ENCODE measurements around the gene DRC7. TPM values are rescaled to one million over a fixed set of nuclear protein-coding genes. Genes with fewer than 3 reads are reported as not detected.
A peak's percentile ranks its signal among the peaks of the same experiment; 100 is the strongest.

The DRC7 gene
- total RNA-seq, 1 donor from 2014 or later: not detected

DNA sequence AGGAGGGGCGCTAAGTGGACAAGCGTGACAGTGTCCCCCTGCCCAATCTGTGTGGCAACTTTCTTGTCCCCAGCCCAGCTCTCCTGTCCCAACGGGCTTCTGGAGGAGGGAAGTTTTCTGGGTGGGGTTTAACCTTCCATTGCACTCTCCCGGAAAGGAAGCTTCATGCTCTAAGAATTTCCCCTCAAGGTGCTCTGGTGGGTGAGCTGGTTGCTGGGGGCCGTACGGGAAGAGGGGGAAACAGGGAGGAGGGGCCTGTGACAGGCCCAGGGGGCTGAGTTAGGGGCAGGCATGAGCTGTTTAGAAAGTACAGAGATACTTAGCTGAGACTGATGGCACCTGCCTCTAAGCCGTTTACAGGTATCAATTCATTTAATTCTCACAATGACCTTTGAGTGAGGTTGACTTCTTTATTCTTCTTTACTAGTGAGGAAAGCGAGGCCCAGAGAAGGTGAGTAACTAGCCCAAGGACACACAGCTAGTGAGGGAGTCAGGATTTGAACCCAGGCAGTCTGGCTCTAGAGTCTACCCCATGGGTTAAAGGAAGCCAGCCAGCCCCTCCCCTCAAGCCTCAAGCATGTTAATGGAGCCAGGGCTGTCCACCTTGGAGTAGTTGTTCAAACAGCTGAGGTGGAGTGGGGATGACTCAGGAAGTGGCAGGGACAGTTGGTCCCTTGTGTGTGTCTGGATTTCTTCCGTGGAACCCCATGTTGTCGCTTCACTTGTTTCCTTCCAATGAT is 47.3 kb upstream of the DRC7 start:
- H3K9me3 Mint-ChIP-seq (ENCODE audit: low read depth): no peaks in the 10 kb centered on the region
- H3K4me1 Mint-ChIP-seq (ENCODE audit: low read depth): peaks cover 30% of the 10 kb centered on the region
- peak overlapping the region; percentile 12 for H3K27ac Mint-ChIP-seq (ENCODE audit: unreplicated experiment)
- no peak for DNase-seq (ENCODE audit: low spot score)
- TF ChIP-seq, protein P1, sequence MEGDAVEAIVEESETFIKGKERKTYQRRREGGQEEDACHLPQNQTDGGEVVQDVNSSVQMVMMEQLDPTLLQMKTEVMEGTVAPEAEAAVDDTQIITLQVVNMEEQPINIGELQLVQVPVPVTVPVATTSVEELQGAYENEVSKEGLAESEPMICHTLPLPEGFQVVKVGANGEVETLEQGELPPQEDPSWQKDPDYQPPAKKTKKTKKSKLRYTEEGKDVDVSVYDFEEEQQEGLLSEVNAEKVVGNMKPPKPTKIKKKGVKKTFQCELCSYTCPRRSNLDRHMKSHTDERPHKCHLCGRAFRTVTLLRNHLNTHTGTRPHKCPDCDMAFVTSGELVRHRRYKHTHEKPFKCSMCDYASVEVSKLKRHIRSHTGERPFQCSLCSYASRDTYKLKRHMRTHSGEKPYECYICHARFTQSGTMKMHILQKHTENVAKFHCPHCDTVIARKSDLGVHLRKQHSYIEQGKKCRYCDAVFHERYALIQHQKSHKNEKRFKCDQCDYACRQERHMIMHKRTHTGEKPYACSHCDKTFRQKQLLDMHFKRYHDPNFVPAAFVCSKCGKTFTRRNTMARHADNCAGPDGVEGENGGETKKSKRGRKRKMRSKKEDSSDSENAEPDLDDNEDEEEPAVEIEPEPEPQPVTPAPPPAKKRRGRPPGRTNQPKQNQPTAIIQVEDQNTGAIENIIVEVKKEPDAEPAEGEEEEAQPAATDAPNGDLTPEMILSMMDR (IDR thresholded peaks at IDR 0.05): no peak
- H3K27me3 Mint-ChIP-seq (ENCODE audit: low read depth): no peaks in the 10 kb centered on the region
- peaks cover 8% of the 10 kb centered on the region for H3K36me3 Mint-ChIP-seq (ENCODE audit: low read depth)
- no peak overlapping the region for H3K4me3 Mint-ChIP-seq (ENCODE audit: unreplicated experiment)

DNA sequence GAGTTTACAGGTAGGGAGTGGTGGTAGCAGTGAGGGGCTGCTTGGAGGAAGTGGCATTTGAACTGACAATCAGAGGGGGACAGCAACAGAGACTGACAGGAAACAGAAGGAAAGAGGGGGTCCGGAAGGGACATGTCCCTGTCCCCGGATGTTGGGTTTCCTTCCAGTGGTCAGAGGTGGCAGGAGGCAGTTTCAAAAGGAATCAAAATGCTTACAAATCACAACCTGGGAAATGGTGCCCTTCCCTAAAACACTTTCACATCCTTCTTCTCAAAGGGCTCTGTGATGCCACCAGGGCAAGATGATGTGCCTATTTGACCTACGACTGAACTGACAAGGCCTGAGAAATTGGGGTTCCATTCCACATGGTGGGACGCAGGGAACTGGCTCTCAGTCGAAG is 46.5 kb upstream of the DRC7 start:
- TF ChIP-seq, protein P1 (IDR thresholded peaks at IDR 0.05): no peak
- Mint-ChIP-seq H3K27me3 (ENCODE audit: low read depth) (no peaks in the 10 kb centered on the region), H3K4me3 (ENCODE audit: unreplicated experiment) (no peak overlapping the region), H3K36me3 (ENCODE audit: low read depth) (peaks cover 8% of the 10 kb centered on the region), H3K9me3 (ENCODE audit: low read depth) (no peaks in the 10 kb centered on the region), H3K4me1 (ENCODE audit: low read depth) (peaks cover 25% of the 10 kb centered on the region), H3K27ac (ENCODE audit: unreplicated experiment) (no peak overlapping the region)
- DNase-seq (ENCODE audit: low spot score): no peak

DNA sequence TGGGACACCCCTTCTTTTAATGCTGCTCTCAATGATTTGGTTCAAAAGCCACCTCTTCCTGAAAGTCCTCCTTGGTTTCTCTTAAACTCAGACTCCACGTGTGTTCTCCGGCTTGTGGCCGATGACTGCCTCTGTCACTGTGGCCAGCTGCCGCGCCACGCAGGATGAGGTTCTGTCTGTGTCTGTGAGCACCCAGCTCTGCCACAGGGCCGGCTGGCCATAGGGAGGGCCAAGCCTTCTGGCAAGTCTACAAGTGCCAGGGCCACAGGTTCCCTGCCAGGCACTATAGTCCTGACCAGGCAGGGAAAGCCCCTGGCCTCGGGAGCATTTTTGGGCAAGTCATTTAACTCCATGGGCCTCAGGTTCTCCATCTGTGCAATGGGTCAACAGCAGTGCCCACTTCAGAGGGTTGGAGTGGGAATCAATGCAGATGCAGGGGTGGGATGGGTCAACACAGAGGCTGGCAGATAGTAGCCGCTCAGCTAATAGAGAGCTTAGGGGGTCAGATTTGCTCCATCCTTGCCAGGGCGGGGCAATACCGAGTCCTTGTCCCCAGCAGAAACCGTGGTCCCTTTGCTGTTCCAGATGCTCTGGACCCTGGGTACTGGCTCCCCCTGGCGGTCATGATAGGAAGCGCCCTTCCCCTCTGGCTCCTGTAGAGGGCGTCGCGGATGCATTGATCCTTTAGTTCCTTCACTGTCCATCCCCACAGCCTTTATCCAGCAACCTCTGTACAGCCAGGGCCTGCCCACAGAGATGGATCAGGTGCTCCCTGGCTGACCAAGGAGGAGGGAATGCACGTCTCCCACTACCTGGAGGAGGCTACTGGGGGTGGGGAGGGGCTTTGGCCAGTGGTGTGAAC is 45.8 kb upstream of the DRC7 start:
- no peaks in the 10 kb centered on the region for H3K27me3 Mint-ChIP-seq (ENCODE audit: low read depth)
- no peak for DNase-seq (ENCODE audit: low spot score)
- H3K36me3 Mint-ChIP-seq (ENCODE audit: low read depth): peaks cover 8% of the 10 kb centered on the region
- H3K9me3 Mint-ChIP-seq (ENCODE audit: low read depth): no peaks in the 10 kb centered on the region
- H3K4me1 Mint-ChIP-seq (ENCODE audit: low read depth): peaks cover 24% of the 10 kb centered on the region
- H3K27ac Mint-ChIP-seq (ENCODE audit: unreplicated experiment): no peak overlapping the region
- TF ChIP-seq, protein P1 (IDR thresholded peaks at IDR 0.05): peak; percentile 100
- no peak overlapping the region for H3K4me3 Mint-ChIP-seq (ENCODE audit: unreplicated experiment)

DNA sequence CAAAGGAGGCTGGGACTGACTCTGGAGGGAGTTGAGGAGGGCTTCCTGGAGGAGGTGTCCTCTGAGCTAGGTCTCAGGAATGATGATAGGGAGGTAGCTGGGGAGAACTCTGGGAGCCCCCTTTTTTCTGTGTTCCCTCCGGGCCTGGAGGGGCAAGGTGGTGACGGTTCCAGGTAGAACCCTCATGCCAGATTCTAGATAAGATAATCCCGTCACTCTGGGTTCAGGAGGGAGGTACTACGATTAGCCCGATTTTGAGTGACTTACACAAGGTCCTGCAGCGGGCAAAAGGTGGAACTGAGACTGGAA is 45.2 kb upstream of the DRC7 start:
- Mint-ChIP-seq H3K4me3 (ENCODE audit: unreplicated experiment) (no peak overlapping the region), H3K9me3 (ENCODE audit: low read depth) (no peaks in the 10 kb centered on the region), H3K36me3 (ENCODE audit: low read depth) (peaks cover 8% of the 10 kb centered on the region), H3K27ac (ENCODE audit: unreplicated experiment) (no peak overlapping the region), H3K27me3 (ENCODE audit: low read depth) (no peaks in the 10 kb centered on the region), H3K4me1 (ENCODE audit: low read depth) (peaks cover 28% of the 10 kb centered on the region)
- DNase-seq (ENCODE audit: low spot score): no peak
- TF ChIP-seq, protein P1 (IDR thresholded peaks at IDR 0.05): no peak

DNA sequence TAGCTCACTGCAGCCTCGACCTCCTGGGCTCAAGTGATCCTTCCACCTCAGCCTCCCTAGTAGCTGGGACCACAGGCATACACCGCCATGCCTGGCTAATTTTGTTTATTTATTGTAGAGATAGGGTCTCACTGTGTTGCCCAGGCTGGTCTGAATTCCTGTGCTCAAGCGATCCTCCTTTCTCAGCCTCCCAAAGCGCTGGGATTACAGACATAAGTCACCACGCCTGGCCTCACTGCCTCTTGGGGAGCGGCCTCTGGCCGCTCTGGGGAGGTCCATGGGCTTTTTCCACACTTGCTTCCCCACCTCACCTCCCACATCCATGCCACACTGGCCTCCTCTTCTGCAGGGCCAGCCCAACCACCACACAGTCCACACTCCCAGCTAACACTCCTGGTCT is 44.8 kb upstream of the DRC7 start:
- Mint-ChIP-seq H3K27ac (ENCODE audit: unreplicated experiment) (no peak overlapping the region), H3K9me3 (ENCODE audit: low read depth) (no peaks in the 10 kb centered on the region), H3K4me3 (ENCODE audit: unreplicated experiment) (no peak overlapping the region), H3K4me1 (ENCODE audit: low read depth) (peaks cover 29% of the 10 kb centered on the region), H3K27me3 (ENCODE audit: low read depth) (no peaks in the 10 kb centered on the region), H3K36me3 (ENCODE audit: low read depth) (peaks cover 8% of the 10 kb centered on the region)
- no peak for DNase-seq (ENCODE audit: low spot score)
- TF ChIP-seq, protein P1 (IDR thresholded peaks at IDR 0.05): no peak

Data from chondrocyte (in vitro differentiated cells).